H1 (cell line): Measurements from ENCODE around the gene BORCS8. TPM values are rescaled to one million over a fixed set of nuclear protein-coding genes. Genes with fewer than 3 reads are reported as not detected.

Experiments
- CEBPB ChIP-seq: IDR thresholded peaks from 2 replicates; pipeline ENCODE4 v1.6.1; 2012; ENCODE audit warnings: low read depth, low read length
- RFX5 ChIP-seq: IDR thresholded peaks from 2 replicates; pipeline ENCODE4 v1.6.1; 2011; ENCODE audit warnings: low read depth, low read length, improper control_type of control experiment, borderline replicate concordance
- polyA plus RNA-seq, 7 experiments: library from polyadenylated mRNA; depleted of rRNA in 3 of 7; stranded (reverse) in 5 of 7; unstranded in 2 of 7; fragments of >200 nt in 5 of 7; fragments of 200-250 nt in 2 of 7; gene quantifications; 1 replicate in 5 of 7; 2 replicates in 1 of 7; 4 replicates in 1 of 7; pipeline versions ENCODE4 v1.2.1 to v1.2.3, GENCODE V29; 2011 to 2013; ENCODE audit warnings: missing spikeins in 2 of 7, mixed read lengths in 2 of 7
- total RNA-seq: library from RNA; stranded (reverse); fragmentation: NEBNext Ultra II Directional; extraction: Animal tissue kit (Norgen Biotek cat#: 25700); gene quantifications from 2 replicates; pipeline ENCODE4 v1.2.1, GENCODE V29; 2021

Gene BORCS8
- total and polyA plus RNA-seq, 2 of the 8 experiments (the other 6 are each of a cell fraction or from before 2014, with no cell fraction given): 15.0 to 15.9 TPM

GRCh38 chr19:19193926-19194325 is 2.0 kb upstream of the BORCS8 start (continued):
- TF ChIP-seq RFX5: no peak
- TF ChIP-seq CEBPB: no peak
